Karpas-422 (cell line): ENCODE results near the gene FAM83G. TPM values are rescaled to one million over a fixed set of nuclear protein-coding genes. Genes with fewer than 3 reads are reported as not detected.

Experiments
- small RNA-seq: library from RNA; depleted of rRNA; stranded (forward); fragments of <200 nt; gene quantifications from one replicate; pipeline ENCODE3, GENCODE V24; 2014
- total RNA-seq: library from RNA; depleted of rRNA; stranded (reverse); fragments of >200 nt; shearing (Covaris generic); gene quantifications from 2 replicates; pipeline ENCODE4 v1.2.3, GENCODE V29; 2014; ENCODE audit warnings: low replicate concordance; rRNA removed

The FAM83G gene
- total RNA-seq, 1 experiment from 2014 or later, result 9.2 TPM

Small RNA genes lying within 50 kb of the gene (small RNA-seq; reads per million reads assigned to genes)
- gene AC090286.3 (not detected), gene RF00324 (not detected)

Other genes with a start within 250 kb of the FAM83G start
- gene TVP23B, start 223.6 kb downstream of the FAM83G start, total RNA-seq, result 21.1 and 26.8 TPM in 2 replicates
- 114 and 181 TPM in 2 replicates for gene PRPSAP2, start 146.6 kb downstream of the FAM83G start, total RNA-seq
- not detected in 2 replicates for gene SLC5A10, start 52.6 kb downstream of the FAM83G start, total RNA-seq
- 17.6 and 29.9 TPM in 2 replicates for gene GRAP, start 42.2 kb upstream of the FAM83G start, total RNA-seq
- 6.2 and 20.6 TPM in 2 replicates for gene GRAPL, start 122.8 kb upstream of the FAM83G start, total RNA-seq
- 5.4 and 17.6 TPM in 2 replicates for gene EPN2, start 232.6 kb upstream of the FAM83G start, total RNA-seq